ENCODE results near the gene CD36.

CD36 gene

GRCh38 chr7:80708123-80708522, 69.7 kb downstream of the CD36 start:
- no peak for DNase-seq

- DNase-seq: no peak
Observed at GRCh38 chr7:80711531-80711930, 73.1 kb downstream of the CD36 start.

GRCh38 chr7:80719261-80719660, 80.8 kb downstream of the CD36 start:
- no peak for DNase-seq

GRCh38 chr7:80720146-80720545, 81.7 kb downstream of the CD36 start:
- DNase-seq: no peak

- no peak for DNase-seq
Observed at GRCh38 chr7:80721883-80722615, 83.6 kb downstream of the CD36 start.

GRCh38 chr7:80722616-80723195, 84.3 kb downstream of the CD36 start:
- no peak for DNase-seq

- no peak for DNase-seq
Observed at GRCh38 chr7:80724249-80724871, 85.9 kb downstream of the CD36 start.

GRCh38 chr7:80725181-80725611, 86.8 kb downstream of the CD36 start:
- no peak for DNase-seq
